SK-N-SH treated with all-trans-retinoic acid at 6 μM for 48 hours (cell line): ENCODE measurements around the gene DYNLT3.

Source experiments
- OSR1 ChIP-seq: fragments of 250-450 bp; sonication (Bioruptor Pico); IDR thresholded peaks from 2 replicates; pipeline ENCODE4 v1.8.0; 2022; ENCODE audit warnings: moderate library complexity, mild to moderate bottlenecking, inconsistent platforms
- ZFP3 ChIP-seq: fragments of 250-450 bp; sonication (Bioruptor Pico); IDR thresholded peaks from 2 replicates; pipeline ENCODE4 v1.5.0; 2020; ENCODE audit warnings: mild to moderate bottlenecking, moderate library complexity

DNA sequence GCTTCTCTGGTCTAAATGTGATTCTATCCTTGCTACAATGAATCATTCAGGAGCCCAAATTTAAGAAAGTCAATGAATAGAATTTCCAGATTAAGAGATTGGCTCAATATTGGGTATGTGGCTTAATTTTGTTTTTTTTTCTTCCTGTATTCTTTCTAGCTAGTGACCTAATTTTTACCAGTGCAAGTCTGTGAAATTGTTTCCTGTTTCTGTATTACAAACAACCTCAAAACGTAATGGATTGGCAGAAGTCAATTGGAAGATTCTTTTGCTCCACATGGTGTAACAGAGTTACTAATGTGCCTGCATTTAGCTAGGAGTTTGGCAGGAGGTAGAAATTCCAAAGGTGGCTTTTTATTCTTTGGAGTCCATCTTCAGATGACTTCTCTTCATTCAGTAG is 17.6 kb downstream of the DYNLT3 start:
- TF ChIP-seq OSR1 (CRISPR knock-in tag) = no peak
- no peak for TF ChIP-seq ZFP3 (CRISPR knock-in tag)
